HEK293T (cell line): Measurements from ENCODE around the gene CDSN.

Experiments used
- ARNT ChIP-seq: fragments of 450-650 bp; IDR thresholded peaks from 2 replicates; pipeline ENCODE4 v1.6.1; 2017; ENCODE audit warnings: mild to moderate bottlenecking
- BHLHE40 ChIP-seq: fragments of 450-650 bp; IDR thresholded peaks from 2 replicates; pipeline ENCODE4 v1.6.1; 2016; ENCODE audit warnings: mild to moderate bottlenecking, moderate library complexity, borderline replicate concordance
- ELF4 ChIP-seq: fragments of 450-650 bp; IDR thresholded peaks from 2 replicates; pipeline ENCODE4 v1.6.1; 2017; ENCODE audit warnings: antibody characterized with exemption
- FOXA1 ChIP-seq: fragments of 450-650 bp; IDR thresholded peaks from 2 replicates; pipeline ENCODE4 v1.6.1; 2016; ENCODE audit warnings: mild to moderate bottlenecking
- FOXM1 ChIP-seq: fragments of 450-650 bp; IDR thresholded peaks from 2 replicates; pipeline ENCODE4 v1.6.1; 2017; ENCODE audit warnings: mild to moderate bottlenecking, borderline replicate concordance
- LEF1 ChIP-seq: fragments of 450-650 bp; IDR thresholded peaks from 2 replicates; pipeline ENCODE4 v1.6.1; 2017; ENCODE audit warnings: mild to moderate bottlenecking, borderline replicate concordance
- PKNOX1 ChIP-seq: fragments of 450-650 bp; IDR thresholded peaks from 2 replicates; pipeline ENCODE4 v1.6.1; 2016
- SP1 ChIP-seq: fragments of 450-650 bp; IDR thresholded peaks from 2 replicates; pipeline ENCODE4 v1.6.1; 2017
- SUZ12 ChIP-seq: fragments of 450-650 bp; IDR thresholded peaks from 2 replicates; pipeline ENCODE4 v1.6.1; 2016; ENCODE audit warnings: mild to moderate bottlenecking
- ZNF384 ChIP-seq: fragments of 450-650 bp; IDR thresholded peaks from 2 replicates; pipeline ENCODE4 v1.6.1; 2016

GRCh38 chr6:31065556-31065955, 54.7 kb downstream of the CDSN start:
- TF ChIP-seq FOXM1 (no peak), SP1 (no peak), SUZ12 (no peak), PKNOX1 (no peak), ELF4 (no peak), BHLHE40 (no peak), LEF1 (no peak), FOXA1 (no peak), ARNT (no peak), ZNF384 (no peak)
